GM19452 (cell line): ENCODE results near the gene FOXJ3.
"Not testable (repeated sequence)": the region's sequence is repeated elsewhere in the genome, so short reads cannot be mapped to it uniquely, and the experiment has no call there.

Experiments
- ATAC-seq: cut with Tn5 transposase; IDR thresholded peaks from one replicate; pipeline ENCODE4 v1.9.1; 2021; ENCODE audit not compliant: unreplicated experiment

Gene FOXJ3

GRCh38 chr1:42259059-42259738, 75.8 kb downstream of the FOXJ3 start:
- ATAC-seq = no peak

- no peak for ATAC-seq
Measured at GRCh38 chr1:42258218-42258617, 76.8 kb downstream of the FOXJ3 start.

GRCh38 chr1:42251042-42251441, 84.0 kb downstream of the FOXJ3 start:
- ATAC-seq = no peak

- ATAC-seq = no peak
Measured at GRCh38 chr1:42250164-42250563, 84.9 kb downstream of the FOXJ3 start.

- ATAC-seq = no peak
Measured at GRCh38 chr1:42240966-42241755, 93.9 kb downstream of the FOXJ3 start.

GRCh38 chr1:42239555-42239954, 95.5 kb downstream of the FOXJ3 start:
- ATAC-seq = no peak

- no peak for ATAC-seq
Measured at GRCh38 chr1:42239041-42239440, 96.0 kb downstream of the FOXJ3 start.

GRCh38 chr1:42231253-42231652, 103.8 kb downstream of the FOXJ3 start:
- no peak for ATAC-seq

GRCh38 chr1:42228938-42229337, 106.1 kb downstream of the FOXJ3 start:
- ATAC-seq = no peak

- no peak for ATAC-seq
Measured at GRCh38 chr1:42223036-42223435, 112.0 kb downstream of the FOXJ3 start.

- no peak for ATAC-seq
Measured at GRCh38 chr1:42221952-42222606, 113.0 kb downstream of the FOXJ3 start.

- ATAC-seq = no peak
Measured at GRCh38 chr1:42221456-42221855, 113.6 kb downstream of the FOXJ3 start.

GRCh38 chr1:42219627-42220026, 115.4 kb downstream of the FOXJ3 start:
- ATAC-seq = no peak

GRCh38 chr1:42214447-42214871, 120.6 kb downstream of the FOXJ3 start:
- no peak for ATAC-seq

- no peak for ATAC-seq
Measured at GRCh38 chr1:42211224-42211623, 123.8 kb downstream of the FOXJ3 start.

- ATAC-seq = no peak
Measured at GRCh38 chr1:42210421-42211133, 124.5 kb downstream of the FOXJ3 start.

- no peak for ATAC-seq
Measured at GRCh38 chr1:42209526-42210251, 125.3 kb downstream of the FOXJ3 start.

GRCh38 chr1:42206930-42207329, 128.1 kb downstream of the FOXJ3 start:
- not testable (repeated sequence) for ATAC-seq

- ATAC-seq = no peak
Measured at GRCh38 chr1:42206164-42206563, 128.9 kb downstream of the FOXJ3 start.

GRCh38 chr1:42201986-42202385, 133.0 kb downstream of the FOXJ3 start:
- no peak for ATAC-seq

GRCh38 chr1:42198251-42198650, 136.8 kb downstream of the FOXJ3 start:
- ATAC-seq = no peak
